Fibroblast of gingiva (primary cell): ENCODE results near the gene TTYH3.
A peak's percentile ranks its signal among the peaks of the same experiment; 100 is the strongest.
"Not testable (repeated sequence)": the region's sequence is repeated elsewhere in the genome, so short reads cannot be mapped to it uniquely, and the experiment has no call there.

Experiments
- DNase-seq: peaks from one replicate; pipeline ENCODE4 v3.0.0-alpha.2; 2011; ENCODE audit warnings: low read depth

Gene TTYH3

GRCh38 chr7:2603044-2603965 is 28.5 kb upstream of the TTYH3 start:
- no peak for DNase-seq

- DNase-seq, result no peak
Observed at GRCh38 chr7:2604608-2605174, 27.1 kb upstream of the TTYH3 start.

- no peak for DNase-seq
Observed at GRCh38 chr7:2605608-2606538, 25.9 kb upstream of the TTYH3 start.

- DNase-seq, result no peak
Observed at GRCh38 chr7:2606539-2606936, 25.2 kb upstream of the TTYH3 start.

GRCh38 chr7:2607122-2607922 is 24.5 kb upstream of the TTYH3 start:
- peak; percentile 42 for DNase-seq

GRCh38 chr7:2607923-2608904 is 23.6 kb upstream of the TTYH3 start:
- no peak for DNase-seq

GRCh38 chr7:2608921-2609411 is 22.8 kb upstream of the TTYH3 start:
- no peak for DNase-seq

GRCh38 chr7:2609646-2610045 is 22.1 kb upstream of the TTYH3 start:
- not testable (repeated sequence) for DNase-seq

- no peak for DNase-seq
Observed at GRCh38 chr7:2610466-2610865, 21.3 kb upstream of the TTYH3 start.

- DNase-seq, result no peak
Observed at GRCh38 chr7:2610898-2611297, 20.9 kb upstream of the TTYH3 start.

GRCh38 chr7:2611401-2611800 is 20.4 kb upstream of the TTYH3 start:
- DNase-seq, result no peak

- no peak for DNase-seq
Observed at GRCh38 chr7:2611922-2612321, 19.9 kb upstream of the TTYH3 start.

- DNase-seq, result no peak
Observed at GRCh38 chr7:2612445-2613097, 19.2 kb upstream of the TTYH3 start.

- DNase-seq, result no peak
Observed at GRCh38 chr7:2613098-2613930, 18.5 kb upstream of the TTYH3 start.

GRCh38 chr7:2613931-2614600 is 17.7 kb upstream of the TTYH3 start:
- DNase-seq, result peak; percentile 95

- peak; percentile 58 for DNase-seq
Observed at GRCh38 chr7:2614631-2615330, 17.0 kb upstream of the TTYH3 start.
